T-helper 1 cell treated with Interleukin-12 subunit alpha and Interleukin-12 subunit beta and Interleukin-4 antibody, amounts not matched to agents 30 ng/mL and 1 ng/mL, for 36 hours (primary cell): ENCODE measurements around the gene DDX1. TPM values are rescaled to one million over a fixed set of nuclear protein-coding genes. Genes with fewer than 3 reads are reported as not detected.

ENCODE experiments used
- intact Hi-C: fragments of 100-400 bp; cut with micrococcal nuclease; formaldehyde crosslinking; loops from one replicate; pipeline ENCODE4 v1.15.1; 2024
- total RNA-seq: library from RNA; stranded (reverse); gene quantifications from 2 replicates; pipeline ENCODE4 v1.2.3, GENCODE V29; 2022

DDX1 gene
- total RNA-seq, 1 donor from 2014 or later: 66.0 TPM

GRCh38 chr2:15626967-15627366 lies 35.3 kb downstream of the DDX1 start:
- intact Hi-C loops: no loop called here

GRCh38 chr2:15627817-15628684 lies 36.4 kb downstream of the DDX1 start:
- intact Hi-C loops: no loop called here

- intact Hi-C loops: no loop called here
Measured at GRCh38 chr2:15628899-15629855, 37.5 kb downstream of the DDX1 start.

GRCh38 chr2:15630121-15630977 lies 38.7 kb downstream of the DDX1 start:
- intact Hi-C loops: no loop called here

GRCh38 chr2:15630978-15631719 lies 39.5 kb downstream of the DDX1 start:
- intact Hi-C loops: no loop called here

GRCh38 chr2:15631883-15632282 lies 40.2 kb downstream of the DDX1 start:
- intact Hi-C loops: no loop called here

- intact Hi-C loops: no loop called here
Measured at GRCh38 chr2:15633043-15633970, 41.6 kb downstream of the DDX1 start.

- intact Hi-C loops: no loop called here
Measured at GRCh38 chr2:15633971-15634346, 42.3 kb downstream of the DDX1 start.

GRCh38 chr2:15634846-15635490 lies 43.3 kb downstream of the DDX1 start:
- intact Hi-C loops: no loop called here

GRCh38 chr2:15636972-15637785 lies 45.5 kb downstream of the DDX1 start:
- intact Hi-C loops: loop anchor here (1.0 kb wide), 2 partner anchors 111 to 972 kb away; no protein-coding TSS in a partner anchor

- intact Hi-C loops: no loop called here
Measured at GRCh38 chr2:15638720-15639119, 47.1 kb downstream of the DDX1 start.

GRCh38 chr2:15639323-15640251 lies 47.9 kb downstream of the DDX1 start:
- intact Hi-C loops: no loop called here

GRCh38 chr2:15640261-15640711 lies 48.6 kb downstream of the DDX1 start:
- intact Hi-C loops: no loop called here

GRCh38 chr2:15640784-15641183 lies 49.1 kb downstream of the DDX1 start:
- intact Hi-C loops: no loop called here

- intact Hi-C loops: no loop called here
Measured at GRCh38 chr2:15641530-15641982, 49.9 kb downstream of the DDX1 start.

GRCh38 chr2:15642011-15642814 lies 50.5 kb downstream of the DDX1 start:
- intact Hi-C loops: no loop called here
